Hematopoietic multipotent progenitor cell treated with erythropoietin and hydrocortisone succinate and interleukin-3 and kit ligand, for 4 days (in vitro differentiated cells): ENCODE results near the gene MCL1.

Experiments
- DNase-seq: peaks from one replicate; pipeline ENCODE4 v3.0.0-alpha.2; 2015

The MCL1 gene

DNA sequence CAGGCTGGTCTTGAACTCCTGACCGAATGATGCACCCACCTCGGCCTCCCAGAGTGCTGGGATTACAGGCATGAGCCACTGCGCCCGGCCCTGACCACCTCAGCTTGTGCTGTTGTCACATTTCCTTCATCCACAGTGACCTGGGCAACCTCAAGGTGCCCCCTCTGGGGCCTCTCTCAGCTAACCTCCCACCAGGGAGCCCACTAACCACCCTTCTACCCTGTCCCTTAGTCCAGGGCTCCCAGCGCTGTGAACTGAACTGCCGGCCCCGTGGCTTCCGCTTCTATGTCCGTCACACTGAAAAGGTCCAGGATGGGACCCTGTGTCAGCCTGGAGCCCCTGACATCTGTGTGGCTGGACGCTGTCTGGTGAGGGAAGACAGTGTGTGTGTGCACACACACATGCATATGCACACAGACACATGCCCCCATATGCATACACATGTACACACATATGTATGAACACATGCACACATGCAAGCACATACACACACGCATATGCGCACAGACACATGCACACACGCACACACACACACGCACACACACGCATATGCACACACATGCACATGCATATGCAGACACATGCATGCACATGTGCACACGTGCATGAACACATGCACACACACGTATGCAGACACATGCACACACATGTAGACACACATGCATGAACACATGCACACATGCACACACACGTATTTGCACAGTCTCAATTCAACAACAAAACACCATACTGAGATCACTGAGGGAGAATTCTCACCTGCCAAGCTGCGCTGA, 24.0 kb downstream of the MCL1 start:
- no peak for DNase-seq

DNA sequence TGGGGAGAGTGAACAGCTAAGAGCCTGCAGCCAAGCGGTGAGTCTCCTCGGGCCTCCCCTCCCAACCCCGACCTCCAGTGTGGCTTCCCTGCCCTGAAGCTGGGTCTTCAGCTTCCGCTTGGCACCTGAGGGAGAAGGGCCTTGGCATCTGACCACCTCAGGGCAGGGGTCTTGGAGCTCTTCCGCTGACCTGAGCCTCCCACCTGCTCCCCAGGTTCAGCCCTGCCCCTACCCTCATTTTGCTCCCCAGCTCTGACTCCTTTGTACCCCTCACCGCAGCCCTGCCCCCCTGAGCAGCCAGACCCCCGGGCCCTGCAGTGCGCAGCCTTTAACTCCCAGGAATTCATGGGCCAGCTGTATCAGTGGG, 25.3 kb downstream of the MCL1 start:
- no peak for DNase-seq

DNA sequence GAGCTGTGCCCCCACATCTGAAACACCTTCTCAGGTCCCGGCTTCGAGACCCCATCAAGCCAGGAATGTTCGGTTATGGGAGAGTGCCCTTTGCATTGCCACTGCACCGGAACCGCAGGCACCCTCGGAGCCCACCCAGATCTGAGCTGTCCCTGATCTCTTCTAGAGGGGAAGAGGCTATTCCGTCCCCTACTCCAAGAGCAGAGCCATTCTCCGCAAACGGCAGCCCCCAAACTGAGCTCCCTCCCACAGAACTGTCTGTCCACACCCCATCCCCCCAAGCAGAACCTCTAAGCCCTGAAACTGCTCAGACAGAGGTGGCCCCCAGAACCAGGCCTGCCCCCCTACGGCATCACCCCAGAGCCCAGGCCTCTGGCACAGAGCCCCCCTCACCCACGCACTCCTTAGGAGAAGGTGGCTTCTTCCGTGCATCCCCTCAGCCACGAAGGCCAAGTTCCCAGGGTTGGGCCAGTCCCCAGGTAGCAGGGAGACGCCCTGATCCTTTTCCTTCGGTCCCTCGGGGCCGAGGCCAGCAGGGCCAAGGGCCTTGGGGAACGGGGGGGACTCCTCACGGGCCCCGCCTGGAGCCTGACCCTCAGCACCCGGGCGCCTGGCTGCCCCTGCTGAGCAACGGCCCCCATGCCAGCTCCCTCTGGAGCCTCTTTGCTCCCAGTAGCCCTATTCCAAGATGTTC, 25.9 kb downstream of the MCL1 start:
- no peak for DNase-seq

DNA sequence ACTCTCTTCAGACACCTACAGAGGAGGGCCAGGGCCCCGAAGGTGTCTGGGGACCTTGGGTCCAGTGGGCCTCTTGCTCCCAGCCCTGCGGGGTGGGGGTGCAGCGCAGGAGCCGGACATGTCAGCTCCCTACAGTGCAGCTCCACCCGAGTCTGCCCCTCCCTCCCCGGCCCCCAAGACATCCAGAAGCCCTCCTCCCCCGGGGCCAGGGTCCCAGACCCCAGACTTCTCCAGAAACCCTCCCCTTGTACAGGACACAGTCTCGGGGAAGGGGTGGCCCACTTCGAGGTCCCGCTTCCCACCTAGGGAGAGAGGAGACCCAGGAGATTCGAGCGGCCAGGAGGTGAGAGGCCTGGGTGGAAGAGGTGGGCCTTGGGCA, 26.5 kb downstream of the MCL1 start:
- DNase-seq = no peak

DNA sequence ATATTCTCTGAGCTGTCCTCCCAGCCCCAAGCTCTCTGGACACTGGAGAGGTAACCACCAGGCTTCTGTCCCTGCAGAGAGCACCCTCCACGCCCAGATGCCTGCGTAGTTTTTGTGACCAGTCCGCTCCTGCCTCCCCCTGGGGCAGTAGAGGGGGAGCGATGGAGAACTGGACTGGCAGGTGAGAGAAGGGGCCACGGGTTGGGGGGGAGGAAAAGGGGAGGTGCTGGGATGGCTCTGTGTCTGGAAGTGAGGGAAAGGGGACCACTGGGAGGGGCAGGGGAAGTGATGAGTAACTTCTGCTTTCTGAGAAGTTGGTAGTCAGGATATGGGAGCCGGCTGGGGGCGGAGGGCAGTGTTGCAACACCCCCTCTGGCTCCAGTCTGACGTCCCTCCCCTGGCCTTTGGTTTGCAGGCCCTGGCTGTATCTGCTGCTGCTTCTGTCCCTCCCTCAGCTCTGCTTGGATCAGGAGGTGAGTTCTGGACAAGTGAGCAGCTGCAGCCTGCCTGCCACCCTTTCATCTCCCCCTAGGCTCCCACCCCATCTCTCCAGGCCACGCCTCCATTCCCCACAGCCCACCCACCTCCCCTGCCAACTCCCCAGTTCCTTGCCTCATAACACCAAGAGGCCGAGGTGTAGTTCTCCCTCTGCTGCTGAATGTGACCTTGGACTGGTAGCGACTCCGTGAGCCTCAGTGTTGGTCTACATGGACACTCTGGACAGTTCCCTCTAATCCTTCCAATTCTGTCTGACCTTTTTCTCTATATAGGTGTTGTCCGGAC, 27.1 kb downstream of the MCL1 start:
- peak; percentile 93 for DNase-seq

DNA sequence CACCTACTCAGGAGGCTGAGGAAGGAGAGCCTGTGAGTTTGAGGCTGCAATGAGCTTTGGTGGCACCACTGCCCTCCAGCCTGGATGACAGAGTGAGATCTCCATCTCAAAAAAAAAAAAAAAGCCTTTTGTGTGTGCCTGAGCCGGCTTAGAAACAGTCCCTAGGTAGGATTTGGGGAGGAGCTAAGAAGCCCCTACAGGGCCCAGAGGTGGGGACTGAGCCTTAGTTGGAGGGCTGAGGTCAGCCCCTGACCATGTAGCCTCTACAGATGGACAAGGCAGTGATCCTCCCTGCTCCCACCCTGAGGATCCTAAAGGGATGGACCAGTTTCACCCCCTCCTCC, 27.7 kb downstream of the MCL1 start:
- DNase-seq = peak; percentile 29

DNA sequence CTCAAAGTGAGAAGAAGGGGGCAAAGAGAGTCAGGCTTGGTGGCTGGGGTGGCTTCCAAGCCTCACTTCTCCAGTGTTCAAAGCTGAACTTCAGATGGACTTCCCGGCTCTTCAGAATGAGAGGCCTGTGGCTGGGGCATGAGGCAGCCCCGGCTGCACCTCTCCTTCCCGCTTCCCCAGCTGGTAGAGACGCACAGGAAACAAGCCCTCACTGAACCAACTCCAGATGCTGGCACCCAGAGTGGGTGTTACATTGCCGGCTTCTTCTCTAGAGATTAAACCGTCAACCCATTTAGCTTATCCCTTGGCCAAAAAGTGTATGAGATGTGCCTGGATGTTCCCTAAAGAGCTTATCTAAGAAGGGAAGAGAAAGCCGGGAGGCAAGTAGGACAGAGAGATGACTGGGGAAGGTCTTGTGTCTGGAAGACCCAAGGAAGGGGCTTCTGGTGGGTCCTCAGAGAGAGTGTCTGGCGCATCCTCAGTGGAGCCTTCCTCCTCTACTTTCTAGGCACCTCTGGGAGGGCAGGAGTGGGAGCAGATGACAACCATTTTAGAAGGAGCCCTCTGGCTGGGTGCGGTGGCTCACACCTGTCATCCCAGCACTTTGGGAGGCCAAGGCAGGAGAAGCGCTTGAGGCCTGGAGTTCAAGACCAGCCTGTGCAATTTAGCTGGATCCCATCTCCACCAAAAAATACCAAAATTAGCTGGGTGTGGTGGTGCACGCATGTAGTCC, 28.2 kb downstream of the MCL1 start:
- peak; percentile 51 for DNase-seq

DNA sequence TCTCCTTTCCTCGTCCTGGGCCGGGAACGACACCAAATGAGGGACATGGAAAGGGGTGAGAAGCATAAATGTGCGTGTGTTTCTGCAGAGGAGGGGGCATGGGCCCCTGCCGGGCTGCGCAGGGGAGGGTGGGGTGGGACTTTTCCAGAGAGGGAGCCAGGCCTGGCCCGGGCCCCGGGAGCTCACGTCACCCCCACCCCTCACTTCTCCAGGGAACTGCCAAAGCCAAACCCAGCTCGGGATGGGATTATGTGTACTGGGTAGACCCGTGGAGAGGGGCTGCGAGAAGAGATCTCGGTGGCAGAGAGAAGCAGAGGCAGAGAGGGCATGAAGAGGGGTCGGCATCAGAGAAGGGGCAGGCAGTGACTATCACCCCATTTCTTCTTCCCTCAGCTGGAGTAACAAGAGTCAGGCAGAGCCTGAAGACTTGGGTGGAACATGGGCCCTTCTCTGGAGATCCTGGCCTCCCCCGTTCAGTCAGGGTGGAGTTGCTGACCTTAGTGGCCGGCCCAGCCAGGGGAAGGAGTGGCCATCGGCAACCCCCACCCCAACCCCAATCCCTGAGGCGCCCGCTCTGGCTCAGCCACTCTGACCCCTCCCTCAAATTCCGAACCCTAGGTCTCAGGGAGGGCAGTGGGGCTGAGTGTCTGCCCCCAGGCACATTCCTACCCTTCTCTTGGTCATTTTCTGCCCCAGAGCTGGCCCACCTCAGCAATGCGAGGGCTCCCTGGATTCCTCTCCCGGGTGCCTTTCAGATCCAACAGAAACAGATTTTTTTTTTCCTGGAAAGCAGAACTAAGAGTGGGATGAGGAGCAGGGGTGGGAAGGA, 29.0 kb downstream of the MCL1 start:
- DNase-seq = no peak

DNA sequence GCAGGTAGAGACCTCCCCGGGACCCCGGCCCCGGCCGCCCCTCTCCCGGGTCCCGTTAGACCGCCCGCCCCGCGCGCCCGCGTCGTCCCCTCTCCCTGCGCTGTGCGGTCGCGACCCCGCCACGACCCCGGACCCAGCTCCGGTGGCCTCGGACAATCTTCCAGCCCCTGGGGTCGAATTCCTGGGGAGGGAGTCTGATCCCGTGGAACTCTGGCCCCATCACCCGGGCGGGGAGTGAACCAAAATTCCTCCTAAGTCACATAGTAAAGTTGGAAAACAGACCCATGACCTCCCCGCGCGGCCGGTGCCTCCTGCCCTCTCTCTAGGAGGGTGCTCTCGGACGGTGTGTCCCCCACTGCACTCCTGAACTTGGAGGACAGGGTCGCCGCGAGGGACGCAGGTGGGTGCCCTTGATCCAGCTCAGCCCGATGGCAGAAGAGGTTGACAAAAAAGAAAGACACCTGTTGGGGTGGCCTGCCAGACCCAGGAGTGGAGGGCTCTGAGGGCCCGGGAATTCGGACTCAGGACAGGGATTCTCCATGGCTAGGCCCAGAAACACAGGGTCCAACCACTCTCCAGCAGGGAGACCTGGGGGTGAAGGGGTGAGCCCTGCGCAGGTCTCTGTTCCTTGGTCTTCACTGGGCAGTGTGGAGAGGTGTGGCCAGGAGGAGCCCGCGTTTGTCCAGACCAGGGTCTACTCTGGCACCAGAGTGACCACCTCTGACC, 29.8 kb downstream of the MCL1 start:
- no peak for DNase-seq

DNA sequence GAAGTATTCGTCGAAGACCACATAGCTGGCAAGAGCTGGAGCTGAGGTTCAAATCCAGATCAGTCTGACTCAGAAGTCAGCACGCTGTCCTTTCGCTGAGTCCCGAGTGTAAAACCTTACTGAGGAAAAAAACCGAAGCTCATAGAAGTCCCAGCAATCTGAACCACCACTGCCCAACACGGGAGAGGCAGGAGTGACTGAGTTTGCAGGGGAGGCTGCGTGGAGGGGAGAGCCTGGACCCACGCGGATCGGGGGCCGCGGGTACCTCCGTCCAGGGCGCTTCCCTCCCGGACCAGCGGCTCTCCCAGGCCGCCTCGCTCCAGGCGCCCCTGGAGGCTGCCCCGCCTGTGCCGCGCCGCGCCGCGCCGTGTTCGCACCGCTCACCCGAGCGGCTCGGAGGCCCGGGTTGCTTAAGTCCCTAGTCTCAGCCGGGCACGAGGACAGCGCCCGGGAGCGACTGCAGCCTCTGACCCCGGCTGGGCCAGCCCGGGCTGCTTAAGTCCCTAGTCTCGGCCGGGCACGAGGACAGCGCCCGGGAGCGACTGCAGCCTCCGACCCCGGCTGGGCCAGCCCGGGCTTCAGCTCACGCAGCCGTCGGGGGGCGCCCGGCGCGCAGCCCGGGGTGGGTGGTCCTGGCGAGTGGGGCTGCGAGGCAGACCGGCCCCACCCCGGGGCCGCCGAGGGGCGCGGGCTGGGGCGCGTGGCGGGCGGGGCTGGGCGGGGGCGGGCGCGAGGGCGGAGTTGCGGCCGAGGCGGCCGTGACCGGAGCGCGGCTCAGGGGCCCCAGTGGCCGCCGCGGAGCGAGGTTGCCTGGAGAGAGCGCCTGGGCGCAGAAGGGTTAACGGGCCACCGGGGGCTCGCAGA, 30.5 kb downstream of the MCL1 start, which contains the start of gene ADAMTSL4:
Gene ADAMTSL4 (plus strand): TSS at position 777 of the 864 bp plus-strand sequence. CDS start 2,881 bp downstream, outside the sequence.
- peak; percentile 86 for DNase-seq

DNA sequence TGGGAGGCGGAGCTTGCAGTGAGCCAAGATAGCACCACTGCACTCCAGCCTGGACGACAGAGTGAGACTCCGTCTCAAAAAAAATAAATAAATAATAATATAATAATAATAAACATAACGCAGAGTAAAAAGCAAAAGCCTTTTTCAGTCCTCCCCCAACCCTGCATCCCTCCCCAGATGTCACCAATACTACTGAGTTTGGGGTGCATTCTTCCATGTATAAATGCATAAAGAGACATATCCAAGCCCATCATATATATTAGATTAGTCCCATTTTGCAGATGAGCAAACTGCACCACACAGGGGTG, 31.1 kb downstream of the MCL1 start:
- DNase-seq = no peak

DNA sequence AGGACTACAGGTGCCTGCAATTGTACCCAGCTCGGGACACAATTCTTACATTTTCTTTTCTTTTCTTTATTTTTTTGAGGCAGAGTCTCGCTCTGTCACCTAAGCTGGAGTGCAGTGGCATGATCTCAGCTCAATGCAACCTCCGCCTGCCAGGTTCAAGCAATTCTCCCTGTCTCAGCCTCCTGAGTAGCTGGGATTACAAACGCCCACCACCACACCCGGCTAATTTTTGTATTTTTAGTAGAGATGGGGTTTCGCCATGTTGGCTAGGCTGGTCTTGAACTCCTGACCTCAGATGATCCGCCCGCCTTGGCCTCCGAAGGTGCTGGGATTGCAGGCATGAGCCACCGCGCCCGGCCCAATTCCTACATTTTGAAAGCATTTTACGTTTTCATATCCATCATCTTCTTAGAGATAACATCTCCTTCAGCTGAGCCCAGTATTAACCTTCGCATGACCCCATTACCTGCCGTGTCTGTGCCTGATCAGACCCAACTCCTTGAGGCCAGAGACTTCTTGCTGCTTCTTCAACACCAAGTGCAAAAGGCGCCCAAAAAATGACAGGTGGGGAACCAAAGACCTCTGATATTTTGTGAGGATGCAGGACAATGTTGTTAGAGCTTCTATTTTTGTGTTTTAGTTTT, 33.0 kb downstream of the MCL1 start:
- no peak for DNase-seq

DNA sequence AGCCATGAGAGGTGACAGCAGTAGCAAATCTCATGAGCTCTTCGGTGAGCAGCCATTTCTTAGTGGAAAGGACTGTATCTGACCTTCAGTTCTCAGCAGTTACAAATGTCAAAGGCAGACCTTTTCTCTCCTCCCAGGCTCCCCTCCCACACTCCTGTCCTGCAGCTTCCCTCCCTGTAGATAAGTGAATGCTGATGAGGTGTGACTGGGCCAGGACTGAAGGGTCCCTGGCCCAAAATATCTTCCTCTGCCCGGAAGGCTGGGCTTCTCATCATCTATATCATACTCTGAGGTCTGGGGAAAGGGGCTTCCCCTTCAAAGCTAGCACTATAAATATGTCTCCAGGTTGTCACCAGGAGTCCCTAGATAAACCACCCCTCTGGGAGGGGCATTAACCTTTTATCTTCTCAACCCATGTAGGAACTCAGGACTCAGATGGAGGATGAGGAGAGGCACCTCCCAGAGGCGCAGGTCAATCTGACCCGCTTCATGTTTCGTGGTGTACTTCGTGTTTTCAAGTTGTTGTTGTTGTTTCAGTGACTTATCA, 33.9 kb downstream of the MCL1 start:
- peak; percentile 66 for DNase-seq

DNA sequence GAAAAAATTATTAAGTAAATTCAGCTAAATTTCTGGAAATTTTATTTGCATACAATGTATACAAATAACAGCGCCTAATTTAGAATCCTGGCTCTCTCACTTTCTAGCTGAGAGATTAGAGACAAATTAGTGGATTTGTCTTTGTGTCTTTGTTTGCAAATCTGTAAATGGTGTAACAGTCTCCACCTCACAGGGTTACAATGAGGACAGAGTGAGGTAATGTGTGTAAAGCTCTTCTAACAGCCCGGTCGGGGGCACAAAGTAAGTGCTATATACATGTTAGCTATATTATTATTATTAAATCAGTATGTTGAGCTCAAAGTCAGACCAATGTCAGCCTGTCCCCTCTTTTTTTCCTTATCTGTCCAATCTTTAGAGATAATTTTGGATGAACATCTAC, 35.2 kb downstream of the MCL1 start:
- DNase-seq = no peak

DNA sequence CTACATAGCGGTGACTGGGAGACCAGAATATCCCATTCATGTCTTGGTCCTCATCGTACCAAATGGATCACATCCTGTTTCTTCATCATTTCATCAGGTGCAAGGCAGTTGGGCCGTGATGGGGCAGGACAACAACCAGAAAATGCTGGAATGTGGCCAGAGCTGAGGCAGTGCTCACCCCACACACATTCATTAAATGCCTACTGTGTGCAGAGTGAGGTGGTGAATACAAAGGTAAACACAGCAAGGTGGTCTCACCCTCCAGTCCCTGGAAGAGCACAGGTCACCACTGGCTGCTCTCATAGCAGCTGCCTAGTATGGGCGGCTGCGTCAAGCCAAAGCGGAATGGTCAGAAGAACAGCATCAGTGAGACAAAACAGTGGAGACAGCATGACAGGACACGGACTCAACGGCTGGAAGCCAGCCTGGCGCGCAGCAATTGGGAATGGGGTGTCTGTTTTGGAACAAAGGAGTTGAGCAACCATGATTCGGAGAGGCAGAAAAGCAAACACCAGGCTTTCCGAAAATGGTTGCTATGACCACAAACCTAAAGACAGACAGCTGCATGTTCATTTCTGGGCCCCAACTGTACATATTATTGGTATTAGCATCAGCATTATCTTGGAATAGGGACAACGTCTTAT, 35.8 kb downstream of the MCL1 start:
- no peak for DNase-seq

DNA sequence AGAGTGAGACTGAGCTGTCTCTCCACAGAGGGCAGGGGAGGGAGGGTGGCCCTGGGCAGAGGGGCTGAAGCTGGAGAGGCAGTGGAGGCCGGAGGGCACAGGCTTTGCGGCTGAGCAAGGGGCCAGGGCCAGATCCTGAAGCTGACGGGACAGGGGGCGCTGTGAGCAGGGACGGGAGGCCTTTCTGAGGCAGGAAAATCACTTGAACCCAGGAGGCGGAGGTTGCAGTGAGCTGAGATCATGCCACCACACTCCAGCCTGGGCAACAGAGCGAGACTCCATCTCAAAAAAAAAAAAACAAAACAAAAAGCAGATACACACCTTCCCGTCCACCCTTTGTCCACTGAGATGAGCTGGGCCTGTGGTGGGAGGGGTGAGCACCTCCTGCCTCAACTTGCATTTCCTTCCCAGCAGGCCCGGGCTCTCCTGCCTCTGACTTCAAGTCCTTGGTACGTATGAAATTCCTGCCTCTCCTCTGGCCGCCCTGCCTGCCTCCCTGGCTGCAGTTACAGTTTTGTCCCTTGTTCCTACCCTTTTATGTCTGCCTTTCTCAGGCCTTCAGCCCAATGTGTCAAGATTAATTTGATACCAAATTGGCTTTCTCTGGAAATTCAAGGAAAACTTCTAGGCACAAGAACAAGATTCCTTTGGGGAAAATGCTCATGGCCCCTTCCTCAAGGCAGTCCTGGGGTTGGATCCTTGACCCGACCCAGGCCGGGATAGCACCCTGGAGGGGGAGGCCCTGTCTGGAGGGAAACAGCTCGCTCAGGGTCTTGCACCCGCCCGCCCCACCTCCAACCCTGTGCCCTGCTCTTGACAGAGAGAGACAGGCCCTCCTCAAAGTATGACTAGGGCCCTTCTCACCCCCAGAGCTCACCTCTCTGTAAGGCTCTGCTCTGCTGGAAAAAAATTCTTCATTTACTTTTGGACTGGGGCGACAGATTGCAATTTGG, 41.4 kb downstream of the MCL1 start:
- DNase-seq = no peak

DNA sequence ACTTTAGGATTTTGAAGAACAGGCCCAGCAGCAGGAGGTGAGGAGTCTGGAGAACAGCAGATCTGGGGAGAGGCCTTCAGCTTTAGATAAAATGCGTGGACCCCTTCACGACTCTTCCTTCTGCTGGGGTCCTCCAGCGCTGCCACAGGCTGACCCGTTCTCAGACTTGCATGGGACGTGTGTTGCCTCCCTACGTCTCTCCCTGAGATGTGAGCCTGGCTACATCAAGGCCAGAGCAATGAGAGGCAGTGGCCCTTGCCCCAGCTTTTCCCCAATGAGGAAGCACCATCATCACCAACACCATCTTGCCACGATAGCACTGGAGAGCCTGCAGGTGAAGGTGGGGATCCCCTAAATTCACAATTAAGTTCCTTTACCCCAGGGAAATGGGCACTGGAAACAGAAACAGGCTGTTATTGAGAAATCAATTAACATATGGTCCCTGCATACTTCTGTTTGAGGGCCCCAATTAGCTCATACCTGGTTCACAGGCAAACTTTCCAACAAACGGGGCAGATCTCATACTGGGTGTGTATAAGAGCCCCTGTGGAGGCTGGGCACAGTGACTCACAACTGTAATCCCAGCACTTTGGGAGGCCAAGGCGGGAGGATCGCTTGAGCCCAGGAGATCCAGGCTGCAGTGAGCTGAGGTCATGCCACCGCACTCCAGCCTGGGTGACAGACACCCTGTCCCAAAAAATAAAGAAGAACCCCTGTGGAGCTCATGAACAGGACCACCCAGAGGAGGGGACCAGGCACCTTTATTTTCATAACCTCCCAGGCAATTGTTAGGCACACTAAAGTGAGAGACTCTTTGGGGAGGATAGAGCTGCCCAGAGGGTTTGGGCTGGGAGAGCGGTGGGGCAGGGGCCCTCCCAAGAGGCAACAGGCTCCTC, 42.3 kb downstream of the MCL1 start:
- no peak for DNase-seq
